MM.1S (cell line): ENCODE results near the gene TPSD1.

Source experiments
- CTCF ChIP-seq: fragments of 300-600 bp; sonication (generic); IDR thresholded peaks from 2 replicates; pipeline ENCODE4 v1.5.1; 2016; ENCODE audit warnings: antibody characterized with exemption, low read length, mixed read lengths
- EZH2 ChIP-seq: fragments of 300-600 bp; sonication (generic); optimal IDR thresholded peaks from 2 replicates; pipeline ENCODE3; 2017; ENCODE audit warnings: low read depth, mild to moderate bottlenecking, antibody characterized with exemption, low read length, mixed read lengths

GRCh38 chr16:1263591-1264344, 7.9 kb downstream of the TPSD1 start:
- no peak for TF ChIP-seq EZH2
- TF ChIP-seq CTCF: no peak
